ENCODE results near the gene MAP7. TPM values are rescaled to one million over a fixed set of nuclear protein-coding genes. Genes with fewer than 3 reads are reported as not detected.

MAP7 gene
- total RNA-seq, 4 donors from 2014 or later = 18.3 to 33.0 (median 28.2) TPM

DNA sequence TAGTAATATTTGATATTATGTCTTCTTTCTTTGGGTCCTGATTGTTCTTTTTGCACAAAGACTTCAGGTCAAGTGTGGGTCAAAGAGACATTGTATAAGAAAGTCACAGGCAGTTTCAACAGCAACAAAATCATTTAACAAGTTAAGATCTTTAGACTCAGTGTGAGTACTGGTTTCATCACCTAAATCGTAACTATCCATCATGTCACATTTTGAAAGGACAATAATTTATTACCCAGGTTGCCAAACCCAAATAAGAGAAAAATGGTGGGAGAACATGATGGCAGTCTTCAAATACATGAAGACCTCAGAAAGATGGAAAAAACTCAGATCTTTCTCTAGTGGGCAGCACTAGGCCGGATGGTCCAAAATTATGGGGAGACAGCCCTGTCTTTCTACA lies 205.1 kb downstream of the MAP7 start:
- TF ChIP-seq, protein P1, sequence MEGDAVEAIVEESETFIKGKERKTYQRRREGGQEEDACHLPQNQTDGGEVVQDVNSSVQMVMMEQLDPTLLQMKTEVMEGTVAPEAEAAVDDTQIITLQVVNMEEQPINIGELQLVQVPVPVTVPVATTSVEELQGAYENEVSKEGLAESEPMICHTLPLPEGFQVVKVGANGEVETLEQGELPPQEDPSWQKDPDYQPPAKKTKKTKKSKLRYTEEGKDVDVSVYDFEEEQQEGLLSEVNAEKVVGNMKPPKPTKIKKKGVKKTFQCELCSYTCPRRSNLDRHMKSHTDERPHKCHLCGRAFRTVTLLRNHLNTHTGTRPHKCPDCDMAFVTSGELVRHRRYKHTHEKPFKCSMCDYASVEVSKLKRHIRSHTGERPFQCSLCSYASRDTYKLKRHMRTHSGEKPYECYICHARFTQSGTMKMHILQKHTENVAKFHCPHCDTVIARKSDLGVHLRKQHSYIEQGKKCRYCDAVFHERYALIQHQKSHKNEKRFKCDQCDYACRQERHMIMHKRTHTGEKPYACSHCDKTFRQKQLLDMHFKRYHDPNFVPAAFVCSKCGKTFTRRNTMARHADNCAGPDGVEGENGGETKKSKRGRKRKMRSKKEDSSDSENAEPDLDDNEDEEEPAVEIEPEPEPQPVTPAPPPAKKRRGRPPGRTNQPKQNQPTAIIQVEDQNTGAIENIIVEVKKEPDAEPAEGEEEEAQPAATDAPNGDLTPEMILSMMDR (IDR thresholded peaks at IDR 0.05) = no peak
- TF ChIP-seq POLR2A (IDR thresholded peaks at IDR 0.05) = no peak
- DNase-seq = no peak
- Histone ChIP-seq H3K9me3 (no peaks in the 10 kb centered on the region), H3K27me3 (no peaks in the 10 kb centered on the region), H3K4me1 (no peaks in the 10 kb centered on the region), H3K4me3 (no peak overlapping the region), H3K36me3 (peaks cover 0 to 50% (median 0%) of the 10 kb centered on the region in 3 donors), H3K27ac (no peak overlapping the region)
- WGBS, 2 donors = 94 to 95% methylated on average over 2 of the region's 2 CpGs
- intact Hi-C loops (cut with DNase I) = no loop called here

DNA sequence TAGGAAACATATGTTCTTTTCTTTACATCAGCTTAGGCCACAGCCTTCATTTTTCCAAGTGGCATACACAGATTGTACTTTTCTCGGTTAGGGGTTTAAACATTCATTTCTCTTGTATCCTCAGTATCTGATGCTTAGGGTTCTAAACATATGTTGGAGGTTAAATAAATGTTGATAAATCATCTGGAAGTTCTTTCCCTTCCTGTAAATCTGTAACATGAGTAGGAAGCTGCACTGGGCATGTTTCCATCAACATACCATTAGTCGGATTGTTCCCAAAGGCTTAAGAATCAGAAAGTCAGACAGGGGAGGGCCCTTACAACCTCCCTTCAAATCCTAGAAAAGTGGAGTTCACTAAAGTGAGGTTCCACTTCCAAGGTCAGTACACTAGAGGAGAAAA lies 205.8 kb downstream of the MAP7 start:
- Histone ChIP-seq H3K27me3 (no peaks in the 10 kb centered on the region), H3K9me3 (no peaks in the 10 kb centered on the region), H3K27ac (no peak overlapping the region), H3K4me1 (no peaks in the 10 kb centered on the region), H3K4me3 (no peak overlapping the region), H3K36me3 (peaks cover 0 to 47% (median 0%) of the 10 kb centered on the region in 3 donors)
- TF ChIP-seq POLR2A (IDR thresholded peaks at IDR 0.05) = no peak
- TF ChIP-seq, protein P1 (IDR thresholded peaks at IDR 0.05) = no peak
- 62 to 64% methylated on average over 2 of the region's 2 CpGs for WGBS, 2 donors
- DNase-seq = no peak
- intact Hi-C loops (cut with DNase I) = no loop called here

DNA sequence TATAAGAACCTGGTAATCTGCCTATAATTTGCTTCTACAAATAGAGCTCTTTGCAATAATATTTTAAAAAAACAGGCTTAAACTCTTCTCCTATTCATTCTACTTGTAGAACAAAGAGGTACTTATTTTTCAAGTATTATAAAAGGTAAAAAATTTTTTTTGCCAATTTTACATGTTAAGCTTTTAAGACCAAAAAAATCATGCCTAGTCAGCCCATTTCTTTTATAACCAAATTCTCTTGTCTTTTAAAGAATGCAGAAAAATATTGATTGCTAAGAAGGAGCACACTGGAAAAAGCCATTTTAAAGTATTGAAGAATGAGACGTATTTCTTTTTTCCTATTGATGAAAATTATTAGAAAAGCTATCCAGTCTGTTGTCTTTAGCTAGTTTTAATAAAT lies 206.5 kb downstream of the MAP7 start:
- 91 to 94% methylated on average over 1 of the region's 1 CpG for WGBS, 2 donors

DNA sequence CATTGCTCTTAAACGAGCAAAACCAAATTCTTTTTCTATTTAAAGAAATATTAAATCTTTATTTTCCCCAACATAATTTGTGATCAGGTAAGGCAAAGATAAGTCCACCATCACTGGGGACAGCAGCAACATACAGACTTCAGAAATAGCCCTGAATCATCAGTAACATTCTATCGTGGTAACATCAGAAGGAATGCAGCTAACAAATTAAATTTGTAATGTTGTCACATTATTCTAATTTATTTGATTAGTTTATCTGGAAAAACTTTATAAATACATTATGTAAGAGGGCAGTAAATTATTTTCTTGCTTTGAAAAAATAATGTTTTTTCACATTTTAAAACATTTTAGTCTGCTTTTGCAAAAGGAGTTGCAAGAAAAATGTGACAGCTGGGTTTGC lies 206.9 kb downstream of the MAP7 start:
- no peak for TF ChIP-seq POLR2A (IDR thresholded peaks at IDR 0.05)
- TF ChIP-seq, protein P1 (IDR thresholded peaks at IDR 0.05) = no peak

More for the DNA sequence above, 206.5 kb downstream of the MAP7 start:
- Histone ChIP-seq H3K9me3 (no peaks in the 10 kb centered on the region), H3K27ac (no peak overlapping the region), H3K36me3 (peaks cover 0 to 41% (median 0%) of the 10 kb centered on the region in 3 donors), H3K4me3 (no peak overlapping the region), H3K27me3 (no peaks in the 10 kb centered on the region), H3K4me1 (no peaks in the 10 kb centered on the region)
- DNase-seq = no peak
- intact Hi-C loops (cut with DNase I) = no loop called here
- TF ChIP-seq, protein P1 (IDR thresholded peaks at IDR 0.05) = no peak
- no peak for TF ChIP-seq POLR2A (IDR thresholded peaks at IDR 0.05)

DNA sequence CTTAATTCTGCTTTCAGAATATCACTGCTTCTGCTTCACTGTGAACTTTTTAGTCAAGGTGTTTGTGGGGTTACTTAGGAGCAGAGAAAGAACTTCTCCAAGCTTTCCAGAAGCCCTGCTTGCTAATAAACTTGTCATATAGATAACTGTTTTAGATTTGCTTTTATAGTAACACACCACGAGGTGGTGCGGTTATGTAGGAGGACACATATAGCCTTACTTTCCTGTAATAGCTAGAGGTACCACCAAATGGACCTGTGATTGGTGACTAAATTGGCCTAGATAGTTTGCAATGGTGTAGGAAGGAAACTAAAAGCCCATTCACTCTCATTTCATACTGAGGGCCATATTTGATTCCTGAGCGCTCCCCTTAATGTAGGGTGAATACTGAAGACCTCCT lies 208.3 kb downstream of the MAP7 start:
- TF ChIP-seq, protein P1 (IDR thresholded peaks at IDR 0.05) = no peak
- no peak for DNase-seq
- H3K27ac ChIP-seq = no peak overlapping the region
- intact Hi-C loops (cut with DNase I) = no loop called here
- H3K4me3 ChIP-seq = no peak overlapping the region
- no peaks in the 10 kb centered on the region for H3K4me1 ChIP-seq
- H3K27me3 ChIP-seq = no peaks in the 10 kb centered on the region
- 83 to 97% methylated on average over 3 of the region's 3 CpGs for WGBS, 2 donors
- H3K9me3 ChIP-seq = no peaks in the 10 kb centered on the region
- peaks cover 0 to 41% (median 0%) of the 10 kb centered on the region in 3 donors for H3K36me3 ChIP-seq

More for the DNA sequence above, 206.9 kb downstream of the MAP7 start:
- H3K27me3 ChIP-seq = no peaks in the 10 kb centered on the region
- H3K27ac ChIP-seq = no peak overlapping the region
- intact Hi-C loops (cut with DNase I) = no loop called here
- peaks cover 0 to 41% (median 0%) of the 10 kb centered on the region in 3 donors for H3K36me3 ChIP-seq
- H3K4me3 ChIP-seq = no peak overlapping the region
- WGBS, 2 donors = 40 to 64% methylated on average over 2 of the region's 2 CpGs
- no peaks in the 10 kb centered on the region for H3K9me3 ChIP-seq
- no peaks in the 10 kb centered on the region for H3K4me1 ChIP-seq
- DNase-seq = no peak

All from esophagus squamous epithelium (tissue), 5 donors.